K562 (cell line): ENCODE data around the gene MPIG6B. TPM values are rescaled to one million over a fixed set of nuclear protein-coding genes. Genes with fewer than 3 reads are reported as not detected.

Source experiments
- CHD2 ChIP-seq: IDR thresholded peaks from 2 replicates; pipeline ENCODE4 v1.6.1; 2011; ENCODE audit warnings: low read depth, low read length
- EP300 ChIP-seq: IDR thresholded peaks from 2 replicates; pipeline ENCODE4 v1.6.1; 2012; ENCODE audit warnings: low read length, improper control_type of control experiment
- LARP7 ChIP-seq: fragments of 450-650 bp; IDR thresholded peaks from 2 replicates; pipeline ENCODE4 v1.6.1; 2016
- RB1 ChIP-seq: fragments of 450-650 bp; IDR thresholded peaks from 2 replicates; pipeline ENCODE4 v1.6.1; 2017; ENCODE audit warnings: low read depth, mild to moderate bottlenecking
- SMAD2 ChIP-seq: fragments of 150-350 bp; IDR thresholded peaks from 2 replicates; pipeline ENCODE4 v1.6.1; 2014; ENCODE audit warnings: low read depth, mild to moderate bottlenecking, low read length
- SMARCA5 ChIP-seq: fragments of 450-650 bp; IDR thresholded peaks from 2 replicates; pipeline ENCODE4 v1.6.1; 2016
- STAT5A ChIP-seq: IDR thresholded peaks from 2 replicates; pipeline ENCODE4 v1.6.1; 2012; ENCODE audit warnings: low read length, inconsistent platforms, borderline replicate concordance
- TSHZ1 ChIP-seq: fragments of 250-450 bp; sonication (Bioruptor Pico); IDR thresholded peaks from 2 replicates; pipeline ENCODE4 v1.4.0; 2020; ENCODE audit warnings: mild to moderate bottlenecking, moderate library complexity
- ZBTB17 ChIP-seq: fragments of 450-650 bp; formaldehyde crosslinking; IDR thresholded peaks from 2 replicates; pipeline ENCODE4 v1.4.0; 2020; ENCODE audit warnings: mild to moderate bottlenecking
- ZNF318 ChIP-seq, 2 experiments: fragments of 450-650 bp; IDR thresholded peaks; 2 replicates each; pipeline ENCODE4 v1.6.1; 2016; ENCODE audit warnings: mild to moderate bottlenecking in 2 of 2, borderline replicate concordance in 1 of 2, low read depth in 1 of 2, moderate library complexity in 1 of 2
- polyA plus RNA-seq, 8 experiments: library from polyadenylated mRNA; depleted of rRNA in 4 of 8; stranded (reverse) in 5 of 8; unstranded in 3 of 8; fragments of >200 nt; fragmentation: Nextera tagmentation in 2 of 8; fragmentation: Illumina TruSeq in 1 of 8; extraction: Ambion mirVana in 2 of 8; extraction: Trizol in 1 of 8; gene quantifications; 2 replicates each; pipeline versions ENCODE4 v1.2.1 to v1.2.3, GENCODE V29; 2011 to 2014; ENCODE audit warnings: inconsistent platforms in 1 of 8, missing spikeins in 1 of 8
- total RNA-seq, 7 experiments: library from RNA; depleted of rRNA in 6 of 7; stranded (reverse); fragments of >200 nt in 6 of 7; fragmentation: Illumina TruSeq in 2 of 7; extraction: Trizol in 2 of 7; gene quantifications; 2 replicates each; pipeline versions ENCODE4 v1.2.1 to v1.2.3, GENCODE V29; 2011 to 2021; ENCODE audit warnings: low replicate concordance in 1 of 7
- TF ChIP-seq, protein P1 (sequence below), 3 experiments: fragments of 200-800 bp in 1 of 3; fragments of 250-450 bp in 1 of 3; fragments of 450-650 bp in 1 of 3; sonication (Bioruptor Pico) in 1 of 3; sonication (Bioruptor generic) in 1 of 3; formaldehyde crosslinking in 1 of 3; IDR thresholded peaks; 2 replicates each; pipeline versions ENCODE4 v1.6.1 to v1.8.0; 2016 to 2022; ENCODE audit warnings: mild to moderate bottlenecking in 2 of 3, missing genetic modification characterization in 2 of 3, missing compliant biosample characterization in 1 of 3, moderate library complexity in 1 of 3
- TF ChIP-seq, protein P2 (sequence below): fragments of 250-450 bp; sonication (Bioruptor Pico); IDR thresholded peaks from 2 replicates; pipeline ENCODE4 v1.5.0; 2020; ENCODE audit warnings: mild to moderate bottlenecking

The MPIG6B gene
- total and polyA plus RNA-seq, 9 of the 15 experiments (the other 6 are each of a cell fraction or from before 2014, with no cell fraction given): 0.11 to 1.2 (median 0.28) TPM; not detected in 1

GRCh38 chr6:31771992-31772358 is 48.8 kb downstream of the MPIG6B start (continued):
- TF ChIP-seq, protein P1, sequence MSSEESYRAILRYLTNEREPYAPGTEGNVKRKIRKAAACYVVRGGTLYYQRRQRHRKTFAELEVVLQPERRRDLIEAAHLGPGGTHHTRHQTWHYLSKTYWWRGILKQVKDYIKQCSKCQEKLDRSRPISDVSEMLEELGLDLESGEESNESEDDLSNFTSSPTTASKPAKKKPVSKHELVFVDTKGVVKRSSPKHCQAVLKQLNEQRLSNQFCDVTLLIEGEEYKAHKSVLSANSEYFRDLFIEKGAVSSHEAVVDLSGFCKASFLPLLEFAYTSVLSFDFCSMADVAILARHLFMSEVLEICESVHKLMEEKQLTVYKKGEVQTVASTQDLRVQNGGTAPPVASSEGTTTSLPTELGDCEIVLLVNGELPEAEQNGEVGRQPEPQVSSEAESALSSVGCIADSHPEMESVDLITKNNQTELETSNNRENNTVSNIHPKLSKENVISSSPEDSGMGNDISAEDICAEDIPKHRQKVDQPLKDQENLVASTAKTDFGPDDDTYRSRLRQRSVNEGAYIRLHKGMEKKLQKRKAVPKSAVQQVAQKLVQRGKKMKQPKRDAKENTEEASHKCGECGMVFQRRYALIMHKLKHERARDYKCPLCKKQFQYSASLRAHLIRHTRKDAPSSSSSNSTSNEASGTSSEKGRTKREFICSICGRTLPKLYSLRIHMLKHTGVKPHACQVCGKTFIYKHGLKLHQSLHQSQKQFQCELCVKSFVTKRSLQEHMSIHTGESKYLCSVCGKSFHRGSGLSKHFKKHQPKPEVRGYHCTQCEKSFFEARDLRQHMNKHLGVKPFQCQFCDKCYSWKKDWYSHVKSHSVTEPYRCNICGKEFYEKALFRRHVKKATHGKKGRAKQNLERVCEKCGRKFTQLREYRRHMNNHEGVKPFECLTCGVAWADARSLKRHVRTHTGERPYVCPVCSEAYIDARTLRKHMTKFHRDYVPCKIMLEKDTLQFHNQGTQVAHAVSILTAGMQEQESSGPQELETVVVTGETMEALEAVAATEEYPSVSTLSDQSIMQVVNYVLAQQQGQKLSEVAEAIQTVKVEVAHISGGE (CRISPR knock-in tag; IDR thresholded peaks at IDR 0.05): 0 out of 6 replicates have a peak, but pooled peaks of 1 of the 3 experiments have one; percentile 33
- TF ChIP-seq, protein P2, sequence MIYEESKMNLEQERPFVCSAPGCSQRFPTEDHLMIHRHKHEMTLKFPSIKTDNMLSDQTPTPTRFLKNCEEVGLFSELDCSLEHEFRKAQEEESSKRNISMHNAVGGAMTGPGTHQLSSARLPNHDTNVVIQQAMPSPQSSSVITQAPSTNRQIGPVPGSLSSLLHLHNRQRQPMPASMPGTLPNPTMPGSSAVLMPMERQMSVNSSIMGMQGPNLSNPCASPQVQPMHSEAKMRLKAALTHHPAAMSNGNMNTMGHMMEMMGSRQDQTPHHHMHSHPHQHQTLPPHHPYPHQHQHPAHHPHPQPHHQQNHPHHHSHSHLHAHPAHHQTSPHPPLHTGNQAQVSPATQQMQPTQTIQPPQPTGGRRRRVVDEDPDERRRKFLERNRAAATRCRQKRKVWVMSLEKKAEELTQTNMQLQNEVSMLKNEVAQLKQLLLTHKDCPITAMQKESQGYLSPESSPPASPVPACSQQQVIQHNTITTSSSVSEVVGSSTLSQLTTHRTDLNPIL (CRISPR knock-in tag): no peak
- TF ChIP-seq CHD2 (no peak), RB1 (no peak), LARP7 (no peak), TSHZ1 (CRISPR knock-in tag) (no peak), SMARCA5 (no peak), SMAD2 (no peak), STAT5A (no peak), EP300 (no peak), ZNF318 (IDR thresholded peaks at IDR 0.05; ENCODE audit: borderline replicate concordance in 1 of 2, low read depth in 1 of 2) (no peak), ZBTB17 (CRISPR knock-in tag) (no peak)
